ENCODE results near the gene PTTG1. TPM values are rescaled to one million over a fixed set of nuclear protein-coding genes. Genes with fewer than 3 reads are reported as not detected.

PTTG1 gene
- total and polyA plus RNA-seq, 2 of the 8 experiments (the other 6 are each of a cell fraction or from before 2014, with no cell fraction given): 240 to 478 TPM

DNA sequence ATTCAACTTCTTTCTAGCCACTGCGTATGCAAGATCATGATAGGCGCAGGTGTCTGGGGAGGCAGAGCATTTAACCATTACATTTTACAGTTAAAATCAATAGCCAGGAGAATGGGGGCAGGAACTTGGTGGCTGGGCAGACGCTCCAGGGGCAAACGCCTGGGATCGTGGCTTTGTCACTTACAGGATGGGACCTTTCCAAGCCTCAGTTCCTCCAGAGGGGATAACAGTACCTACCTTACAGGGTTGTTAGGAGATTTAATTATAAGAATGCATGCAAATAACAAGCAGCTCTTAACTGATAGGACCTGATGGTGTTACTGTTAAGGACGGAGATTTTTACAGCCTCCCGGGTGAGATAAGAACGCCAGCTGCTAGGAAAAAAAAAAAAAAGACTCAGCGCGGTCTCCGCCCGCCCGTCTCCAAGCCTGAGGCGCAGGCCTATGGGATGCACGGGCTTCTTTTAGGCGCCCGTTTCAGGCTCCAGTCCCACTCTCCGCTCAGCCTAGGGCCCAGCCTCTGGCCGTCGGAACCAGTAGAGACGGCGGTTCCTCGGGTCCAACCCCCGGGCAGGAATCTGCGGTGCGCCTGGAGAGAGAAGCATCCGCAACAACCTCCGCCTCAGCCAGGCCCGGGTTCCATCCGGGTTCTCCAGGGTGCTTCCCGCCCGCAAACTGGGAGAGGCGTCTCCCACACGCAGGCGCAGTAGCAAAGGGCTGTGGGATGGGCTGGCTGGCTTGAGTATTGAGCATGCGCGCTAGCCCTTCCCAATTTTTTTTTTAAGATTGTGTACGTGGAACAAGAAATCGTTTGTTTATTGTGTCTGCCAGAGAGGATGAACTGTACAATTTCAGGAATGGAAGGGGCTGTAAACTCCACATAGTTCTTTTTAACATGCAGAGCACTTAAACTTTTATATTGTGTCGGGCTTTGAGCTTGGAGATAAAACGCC, 22.0 kb upstream of the PTTG1 start, which contains the start of gene FAM200C:
Gene FAM200C, minus strand, starts transcription at position 653 of the 952 bp plus-strand sequence. CDS start 4,564 bp downstream, outside the sequence.
- H3K9ac ChIP-seq (replicated peaks in 1 of 4; ENCODE audit: extremely low read depth in 1 of 4, low read depth in 3 of 4, low read length in 3 of 4): peak within 1 kb of the TSS; percentile 95 to 98 (median 96)
- peak within 1 kb of the TSS; percentile 99; the same call in 1 of the 2 replicates for H4K8ac ChIP-seq (ENCODE audit: extremely low read depth, insufficient read depth, low read length)
- H3K27me3 ChIP-seq (replicated peaks in 1 of 4; ENCODE audit: control insufficient read depth in 3 of 4, extremely low read depth in 1 of 4, insufficient read depth in 3 of 4, low read length in 3 of 4): no peaks in the 10 kb centered on the region
- H3K4me3 ChIP-seq (ENCODE audit: extremely low read depth in 1 of 4, insufficient read depth in 2 of 4, low read depth in 3 of 4, low read length in 4 of 4): peak within 1 kb of the TSS; percentile 63 to 86 (median 83)
- 6% methylated on average over 41 of the region's 41 CpGs; no CpG with 5 or more reads in 1 of the 2 experiments for WGBS, 2 experiments (ENCODE audit: extremely low coverage in 1 of 2, insufficient coverage in 1 of 2, insufficient read length in 1 of 2, insufficient replicate concordance in 2 of 2, low coverage in 1 of 2, low lambda C conversion rate in 2 of 2, missing lambda C conversion rate in 1 of 2)
- FAIRE-seq: no peak
- H3K79me1 ChIP-seq (ENCODE audit: low read depth, low read length): no peaks in the 10 kb centered on the region
- peak within 1 kb of the TSS; percentile 95 for H3K27ac ChIP-seq (ENCODE audit: low read depth, low read length)
- H3K18ac ChIP-seq (ENCODE audit: extremely low read depth, low read length): peak within 1 kb of the TSS; percentile 99
- H2BK120ac ChIP-seq (replicated peaks; ENCODE audit: low read depth, low read length): no peak within 1 kb of the TSS
- H2AK5ac ChIP-seq (ENCODE audit: low read depth, low read length): no peak within 1 kb of the TSS
- no peak within 1 kb of the TSS for H3K4ac ChIP-seq (replicated peaks; ENCODE audit: insufficient read length, low read depth, low read length)
- peak within 1 kb of the TSS; percentile 79 for H2BK5ac ChIP-seq (ENCODE audit: low read depth, low read length)
- no peak within 1 kb of the TSS for H3K14ac ChIP-seq (ENCODE audit: insufficient read length)
- H3K4me2 ChIP-seq (ENCODE audit: insufficient read depth in 1 of 2, low read depth in 2 of 2, low read length in 2 of 2): peak within 1 kb of the TSS; percentile 87 to 90
- CTCF ChIA-PET (ENCODE audit: partially characterized antibody): interaction anchor here (0.9 to 1.3 kb wide), 3 partner anchors 38 to 318 kb away, joined by 3 read pairs; no protein-coding TSS in a partner anchor
- peaks cover 0 to 5% (median 0%) of the 10 kb centered on the region in 4 experiments; a peak in 3 of 7 replicates for H3K4me1 ChIP-seq (replicated peaks in 1 of 4; ENCODE audit: control insufficient read depth in 3 of 4, insufficient read depth in 4 of 4, low read length in 3 of 4)
- H4K5ac ChIP-seq (ENCODE audit: insufficient read length, low read depth, low read length): peak within 1 kb of the TSS; percentile 95
- peak; percentile 60 to 92 for DNase-seq (ENCODE audit: low read depth in 1 of 2, low spot score in 2 of 2)
- H3K23me2 ChIP-seq (ENCODE audit: low read depth, low read length): peaks cover 3% of the 10 kb centered on the region
- H4K20me1 ChIP-seq (replicated peaks in 1 of 2; ENCODE audit: control insufficient read depth in 1 of 2, insufficient read depth in 2 of 2, low read length in 2 of 2): no peaks in the 10 kb centered on the region
- peak within 1 kb of the TSS; percentile 22 for H3K56ac ChIP-seq (replicated peaks; ENCODE audit: insufficient read length, low read depth, low read length)
- no peak within 1 kb of the TSS for H2BK15ac ChIP-seq (ENCODE audit: low read length)
- no peak within 1 kb of the TSS for H2BK20ac ChIP-seq (ENCODE audit: low read length)
- H2AFZ ChIP-seq (ENCODE audit: low read length): peak within 1 kb of the TSS; percentile 61
- H3K79me2 ChIP-seq (ENCODE audit: control insufficient read depth in 1 of 2, insufficient read depth in 2 of 2, low read length in 2 of 2): peaks cover 0 to 21% of the 10 kb centered on the region in 2 experiments; a peak in 2 of 4 replicates
- H4K91ac ChIP-seq (replicated peaks; ENCODE audit: insufficient read length, low read length): peak within 1 kb of the TSS; percentile 61
- no peaks in the 10 kb centered on the region for H3K9me3 ChIP-seq (ENCODE audit: insufficient read depth in 2 of 2, low read depth in 1 of 2, low read length in 1 of 2)
- no peak within 1 kb of the TSS for H2BK12ac ChIP-seq (ENCODE audit: low read depth, low read length)
- peaks cover 4 to 20% (median 18%) of the 10 kb centered on the region in 4 experiments; a peak in 6 of 8 replicates for H3K36me3 ChIP-seq (ENCODE audit: control insufficient read depth in 2 of 4, insufficient read depth in 4 of 4, low read length in 3 of 4)
- no peak within 1 kb of the TSS for H3K23ac ChIP-seq (ENCODE audit: insufficient read length)
- POLR2A ChIA-PET (ENCODE audit: partially characterized antibody): interaction anchor here (0.6 to 1.9 kb wide), 8 partner anchors 9 to 886 kb away, joined by 3 to 5 read pairs (median 4); partner anchors contain the start of genes PTTG1 and SLU7
- TF ChIP-seq POLR2A (IDR thresholded peaks at IDR 0.05; ENCODE audit: control extremely low read depth in 1 of 2, low read depth in 2 of 2, low read length in 2 of 2): peak; percentile 94 to 99
- no peak for TF ChIP-seq RNF2 (IDR thresholded peaks at IDR 0.05; ENCODE audit: borderline replicate concordance, low read depth, low read length, missing control alignments, poor library complexity, severe bottlenecking)
- TF ChIP-seq RXRA (IDR thresholded peaks at IDR 0.05; ENCODE audit: insufficient read depth, low read depth, low read length): no peak
- TF ChIP-seq TBP (IDR thresholded peaks at IDR 0.05; ENCODE audit: low read depth, low read length): peak; percentile 89
- TF ChIP-seq NRF1 (IDR thresholded peaks at IDR 0.05; ENCODE audit: low read depth, low read length): peak; percentile 80
- TF ChIP-seq SUZ12 (IDR thresholded peaks at IDR 0.05; ENCODE audit: low read length): no peak
- TF ChIP-seq, protein P1, sequence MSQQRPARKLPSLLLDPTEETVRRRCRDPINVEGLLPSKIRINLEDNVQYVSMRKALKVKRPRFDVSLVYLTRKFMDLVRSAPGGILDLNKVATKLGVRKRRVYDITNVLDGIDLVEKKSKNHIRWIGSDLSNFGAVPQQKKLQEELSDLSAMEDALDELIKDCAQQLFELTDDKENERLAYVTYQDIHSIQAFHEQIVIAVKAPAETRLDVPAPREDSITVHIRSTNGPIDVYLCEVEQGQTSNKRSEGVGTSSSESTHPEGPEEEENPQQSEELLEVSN (IDR thresholded peaks at IDR 0.05): 0 out of 2 replicates have a peak, but pooled peaks have one; percentile 49
- no peak for TF ChIP-seq EGR1 (IDR thresholded peaks at IDR 0.05; ENCODE audit: borderline replicate concordance, low read depth, low read length)
- TF ChIP-seq MAX (IDR thresholded peaks at IDR 0.05): peak; percentile 44; the same call in 1 of the 2 replicates
